Lower lobe of right lung (tissue), 2 donors: Measurements from ENCODE around the gene OSCAR. TPM values are rescaled to one million over a fixed set of nuclear protein-coding genes. Genes with fewer than 3 reads are reported as not detected.
A peak's percentile ranks its signal among the peaks of the same experiment; 100 is the strongest.

Source experiments
- ATAC-seq, 2 donors: fragments of 200-7000 bp; cut with Tn5 transposase; one replicate each; pipeline ENCODE4 v1.9.1; 2020 to 2022; ENCODE audit warnings: mild to moderate bottlenecking in 2 of 2, moderate library complexity in 2 of 2
- DNase-seq: peaks from one replicate; pipeline ENCODE4 v3.0.0-alpha.2; 2020
- H3K27ac ChIP-seq: fragments of 200-600 bp; one replicate; pipeline ENCODE4 v1.8.0; 2022
- H3K27me3 ChIP-seq: fragments of 200-600 bp; one replicate; pipeline ENCODE4 v1.8.0; 2022; ENCODE audit warnings: low read depth
- H3K36me3 ChIP-seq: fragments of 200-600 bp; one replicate; pipeline ENCODE4 v1.8.0; 2022; ENCODE audit warnings: mild to moderate bottlenecking
- H3K4me1 ChIP-seq: fragments of 200-600 bp; one replicate; pipeline ENCODE4 v1.8.0; 2022
- H3K4me3 ChIP-seq: fragments of 200-600 bp; one replicate; pipeline ENCODE4 v1.8.0; 2022; ENCODE audit warnings: mild to moderate bottlenecking
- H3K9me3 ChIP-seq: fragments of 200-600 bp; one replicate; pipeline ENCODE4 v1.8.0; 2022
- intact Hi-C: fragments of 100-400 bp; cut with DNase I; formaldehyde crosslinking; loops from one replicate; pipeline ENCODE4 v1.11.0; 2022
- long read RNA-seq: library from polyadenylated mRNA; unstranded; transcript quantifications from one replicate; pipeline ENCODE4 v2.0.0, GENCODE V29; 2021
- total RNA-seq: library from RNA; stranded (reverse); fragmentation: NEBNext Ultra II Directional; extraction: Animal tissue kit (Norgen Biotek cat#: 25700); gene quantifications from one replicate; pipeline ENCODE4 v1.2.1, GENCODE V29; 2021
- TF ChIP-seq, protein P1 (sequence below): fragments of 200-600 bp; IDR thresholded peaks from one replicate; pipeline ENCODE4 v1.8.0; 2022; ENCODE audit warnings: antibody characterized with exemption, mild to moderate bottlenecking
- donor health status: DM: no; HTN: yes; CAD: no; lungs with severe emphysema.

Gene OSCAR, protein sequence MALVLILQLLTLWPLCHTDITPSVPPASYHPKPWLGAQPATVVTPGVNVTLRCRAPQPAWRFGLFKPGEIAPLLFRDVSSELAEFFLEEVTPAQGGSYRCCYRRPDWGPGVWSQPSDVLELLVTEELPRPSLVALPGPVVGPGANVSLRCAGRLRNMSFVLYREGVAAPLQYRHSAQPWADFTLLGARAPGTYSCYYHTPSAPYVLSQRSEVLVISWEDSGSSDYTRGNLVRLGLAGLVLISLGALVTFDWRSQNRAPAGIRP
- total RNA-seq = 77.8 TPM
- long read RNA-seq, transcript OSCAR-207 (3 exons, 1,826 nt) = minor isoform, 11 of 114 reads
- long read RNA-seq, transcript OSCAR-202 (4 exons, 1,375 nt) = minor isoform, 7 of 114 reads
- long read RNA-seq, transcript OSCAR-204 (5 exons, 1,389 nt) = major isoform, 19 of 114 reads
- long read RNA-seq, partial matches to known transcripts = 57 of 114 reads
- long read RNA-seq, other reads (novel, unspliced or antisense) = 20 of 114 reads

DNA sequence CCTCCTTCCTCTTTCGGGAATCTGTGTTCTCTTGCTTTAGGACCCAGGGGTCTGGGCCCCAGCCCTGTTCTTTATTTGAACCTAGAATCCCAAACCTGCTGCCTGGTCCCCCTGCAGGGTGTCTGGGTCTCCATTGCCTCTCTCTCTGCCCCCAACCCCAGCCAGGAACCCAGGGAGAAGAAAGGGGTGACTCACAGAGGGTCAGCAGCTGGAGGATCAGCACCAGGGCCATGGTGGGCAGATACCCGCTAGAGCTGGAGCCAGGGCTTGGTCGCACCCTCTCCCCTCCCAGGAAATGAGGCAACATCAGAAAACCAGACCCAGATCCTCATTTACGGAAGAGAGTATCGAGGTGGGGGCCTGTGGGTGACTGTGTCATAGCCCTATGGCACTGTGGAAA is at the start of gene OSCAR:
Gene OSCAR (minus strand): TSS at position 243 of the 400 bp plus-strand sequence. CDS start 11 bp downstream, at position 232.
- Histone ChIP-seq H3K27ac (peak within 1 kb of the TSS; percentile 56), H3K4me3 (peak within 1 kb of the TSS; percentile 41), H3K36me3 (peaks cover 3% of the 10 kb centered on the region), H3K27me3 (peaks cover 6% of the 10 kb centered on the region), H3K4me1 (peaks cover 16% of the 10 kb centered on the region), H3K9me3 (no peaks in the 10 kb centered on the region)
- DNase-seq (peak; percentile 66), ATAC-seq (peak; percentile 17 to 41)
- intact Hi-C loops = no loop called here
- TF ChIP-seq, protein P1, sequence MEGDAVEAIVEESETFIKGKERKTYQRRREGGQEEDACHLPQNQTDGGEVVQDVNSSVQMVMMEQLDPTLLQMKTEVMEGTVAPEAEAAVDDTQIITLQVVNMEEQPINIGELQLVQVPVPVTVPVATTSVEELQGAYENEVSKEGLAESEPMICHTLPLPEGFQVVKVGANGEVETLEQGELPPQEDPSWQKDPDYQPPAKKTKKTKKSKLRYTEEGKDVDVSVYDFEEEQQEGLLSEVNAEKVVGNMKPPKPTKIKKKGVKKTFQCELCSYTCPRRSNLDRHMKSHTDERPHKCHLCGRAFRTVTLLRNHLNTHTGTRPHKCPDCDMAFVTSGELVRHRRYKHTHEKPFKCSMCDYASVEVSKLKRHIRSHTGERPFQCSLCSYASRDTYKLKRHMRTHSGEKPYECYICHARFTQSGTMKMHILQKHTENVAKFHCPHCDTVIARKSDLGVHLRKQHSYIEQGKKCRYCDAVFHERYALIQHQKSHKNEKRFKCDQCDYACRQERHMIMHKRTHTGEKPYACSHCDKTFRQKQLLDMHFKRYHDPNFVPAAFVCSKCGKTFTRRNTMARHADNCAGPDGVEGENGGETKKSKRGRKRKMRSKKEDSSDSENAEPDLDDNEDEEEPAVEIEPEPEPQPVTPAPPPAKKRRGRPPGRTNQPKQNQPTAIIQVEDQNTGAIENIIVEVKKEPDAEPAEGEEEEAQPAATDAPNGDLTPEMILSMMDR = no peak

DNA sequence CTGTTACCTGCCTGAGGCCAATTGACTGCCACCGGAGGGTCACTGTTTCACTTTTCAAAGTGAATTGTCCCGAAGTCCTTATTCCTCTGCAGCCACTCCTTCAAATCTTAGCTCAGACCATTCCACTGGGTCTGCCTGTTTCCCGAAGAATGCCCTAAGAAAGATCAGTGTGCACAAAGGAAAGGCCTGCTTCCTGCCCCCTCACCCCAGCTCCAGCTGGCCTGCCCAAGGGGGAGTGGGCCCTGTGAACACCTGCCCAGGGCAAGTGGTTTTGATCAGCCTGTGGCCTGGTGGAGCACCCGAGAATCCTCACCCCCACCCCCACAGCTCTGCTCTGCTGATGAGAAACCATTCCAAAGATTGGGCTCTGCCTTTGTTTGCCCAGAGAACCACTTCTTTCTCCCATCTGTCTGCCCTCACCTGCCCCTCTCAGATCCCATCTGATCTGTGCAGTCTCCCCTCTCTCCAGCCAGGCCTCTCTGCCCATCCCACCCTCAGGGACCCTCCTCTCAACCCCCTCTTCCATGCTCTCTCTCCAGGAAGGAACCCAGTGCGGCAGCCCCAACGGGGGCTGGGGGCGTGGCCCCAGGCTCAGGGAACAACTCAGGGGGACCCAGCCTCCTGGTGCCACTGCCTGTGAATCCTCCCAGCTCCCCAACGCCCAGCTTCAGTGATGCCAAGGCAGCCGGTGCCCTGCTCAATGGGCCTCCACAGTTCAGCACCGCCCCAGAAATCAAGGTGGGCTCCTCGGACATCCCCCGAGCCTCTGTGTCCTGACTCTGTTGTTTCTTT is 48.6 kb upstream of the OSCAR start:
- Histone ChIP-seq H3K4me3 (no peak overlapping the region), H3K4me1 (no peaks in the 10 kb centered on the region), H3K36me3 (peaks cover 100% of the 10 kb centered on the region), H3K27ac (no peak overlapping the region), H3K27me3 (no peaks in the 10 kb centered on the region), H3K9me3 (no peaks in the 10 kb centered on the region)
- TF ChIP-seq, protein P1 = no peak
- ATAC-seq (no peak), DNase-seq (no peak)
- intact Hi-C loops = no loop called here

DNA sequence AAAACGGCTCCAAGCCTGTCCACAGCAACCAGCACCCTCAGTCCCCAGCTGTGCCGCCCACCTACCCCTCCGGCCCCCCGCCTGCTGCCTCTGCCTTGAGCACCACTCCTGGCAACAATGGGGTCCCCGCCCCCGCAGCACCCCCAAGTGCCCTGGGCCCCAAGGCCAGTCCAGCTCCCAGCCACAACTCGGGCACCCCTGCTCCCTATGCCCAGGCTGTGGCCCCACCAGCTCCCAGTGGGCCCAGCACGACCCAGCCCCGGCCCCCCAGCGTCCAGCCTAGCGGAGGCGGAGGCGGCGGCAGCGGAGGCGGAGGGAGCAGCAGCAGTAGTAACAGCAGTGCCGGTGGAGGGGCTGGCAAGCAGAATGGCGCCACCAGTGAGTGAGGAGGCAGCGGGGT is 47.6 kb upstream of the OSCAR start:
- Histone ChIP-seq H3K9me3 (no peaks in the 10 kb centered on the region), H3K4me3 (no peak overlapping the region), H3K27ac (peak overlapping the region; percentile 18), H3K36me3 (peaks cover 100% of the 10 kb centered on the region), H3K27me3 (no peaks in the 10 kb centered on the region), H3K4me1 (no peaks in the 10 kb centered on the region)
- intact Hi-C loops = no loop called here
- ATAC-seq (no peak), DNase-seq (no peak)
- TF ChIP-seq, protein P1 = no peak

DNA sequence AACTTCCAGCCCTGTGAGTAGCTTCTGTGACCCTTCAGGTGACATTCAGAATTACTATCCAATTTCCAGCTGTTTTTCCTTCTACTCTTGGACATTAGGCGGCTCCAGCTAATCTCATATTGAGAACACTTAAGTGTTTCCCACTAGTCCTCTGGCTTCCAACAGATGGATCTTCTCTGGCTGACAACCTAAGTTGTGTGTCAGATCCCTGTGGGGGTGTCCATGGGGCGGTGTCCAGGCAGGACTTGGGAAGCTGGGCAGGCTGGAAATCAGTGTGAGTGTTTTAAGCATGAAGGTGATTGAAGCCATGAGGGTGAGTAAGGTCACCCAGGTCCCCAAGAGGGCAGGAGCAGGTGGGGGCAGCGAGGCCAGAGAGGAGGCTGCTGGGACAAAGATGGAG is 47.1 kb upstream of the OSCAR start:
- TF ChIP-seq, protein P1 = no peak
- Histone ChIP-seq H3K4me3 (no peak overlapping the region), H3K9me3 (no peaks in the 10 kb centered on the region), H3K4me1 (no peaks in the 10 kb centered on the region), H3K27me3 (no peaks in the 10 kb centered on the region), H3K36me3 (peaks cover 100% of the 10 kb centered on the region), H3K27ac (no peak overlapping the region)
- DNase-seq = no peak
- intact Hi-C loops = no loop called here
- no peak for ATAC-seq

DNA sequence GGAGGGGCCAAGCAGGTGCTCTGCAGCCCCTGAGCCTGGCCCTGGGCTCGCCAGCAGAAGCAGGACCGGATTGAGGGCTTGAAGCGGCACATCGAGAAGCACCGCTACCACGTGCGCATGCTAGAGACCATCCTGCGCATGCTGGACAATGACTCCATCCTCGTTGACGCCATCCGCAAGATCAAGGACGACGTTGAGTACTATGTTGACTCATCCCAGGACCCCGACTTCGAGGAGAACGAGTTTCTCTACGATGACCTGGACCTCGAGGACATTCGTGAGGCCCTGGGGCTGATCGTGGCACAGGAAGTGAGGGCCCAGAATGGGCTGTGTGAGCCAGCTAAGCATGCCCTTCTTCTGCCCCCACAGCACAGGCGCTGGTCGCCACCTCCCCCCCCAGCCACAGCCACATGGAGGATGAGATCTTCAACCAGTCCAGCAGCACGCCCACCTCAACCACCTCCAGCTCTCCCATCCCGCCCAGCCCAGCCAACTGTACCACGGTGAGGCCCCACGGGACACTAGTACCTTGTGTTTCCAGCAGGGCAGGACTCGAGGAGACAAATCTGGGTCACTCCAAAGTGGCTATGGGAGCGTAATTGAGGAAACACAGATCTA is 45.0 kb upstream of the OSCAR start:
- TF ChIP-seq, protein P1 = no peak
- no peaks in the 10 kb centered on the region for H3K27me3 ChIP-seq
- H3K4me3 ChIP-seq = no peak overlapping the region
- no peak overlapping the region for H3K27ac ChIP-seq
- H3K36me3 ChIP-seq = peaks cover 96% of the 10 kb centered on the region
- no peaks in the 10 kb centered on the region for H3K9me3 ChIP-seq
- no peak for ATAC-seq
- intact Hi-C loops = no loop called here
- no peak for DNase-seq
- H3K4me1 ChIP-seq = peaks cover 13% of the 10 kb centered on the region
